Measurements from ENCODE around the gene RCAN2. TPM values are rescaled to one million over a fixed set of nuclear protein-coding genes. Genes with fewer than 3 reads are reported as not detected.

Gene RCAN2
- total RNA-seq (ENCODE audit: low replicate concordance), result 5.8 and 6.7 TPM in 2 replicates

GRCh38 chr6:46491201-46491627, at the start of gene RCAN2:
Gene RCAN2, minus strand, starts transcription at chr6:46491449.
- no peaks in the 10 kb centered on the region for H3K9me3 Mint-ChIP-seq

GRCh38 chr6:46539866-46540265, 48.6 kb upstream of the RCAN2 start:
- H3K4me1 Mint-ChIP-seq, result no peaks in the 10 kb centered on the region
- H3K9me3 Mint-ChIP-seq, result peaks cover 11% of the 10 kb centered on the region
- no peaks in the 10 kb centered on the region for H3K36me3 ChIP-seq
- H3K9me3 ChIP-seq (ENCODE audit: low read depth), result no peaks in the 10 kb centered on the region
- H3K79me2 ChIP-seq (ENCODE audit: low read depth), result no peaks in the 10 kb centered on the region
- no peak overlapping the region for H3K9ac ChIP-seq
- no peak overlapping the region for H3K4me3 ChIP-seq
- H3K27me3 Mint-ChIP-seq (ENCODE audit: insufficient read depth, low read depth), result no peaks in the 10 kb centered on the region
- no peaks in the 10 kb centered on the region for H4K20me1 ChIP-seq (ENCODE audit: low read depth)
- TF ChIP-seq EZH2 (IDR thresholded peaks at IDR 0.05), result no peak
- no peak overlapping the region for H3K27ac Mint-ChIP-seq
- H3K27ac ChIP-seq, result no peak overlapping the region
- no peak overlapping the region for H3K4me2 ChIP-seq
- no peaks in the 10 kb centered on the region for H3K36me3 Mint-ChIP-seq
- H3K27me3 ChIP-seq, result no peaks in the 10 kb centered on the region
- no peak overlapping the region for H2AFZ ChIP-seq (replicated peaks)
- no peaks in the 10 kb centered on the region for H3F3A ChIP-seq (ENCODE audit: low read depth)
- H3K4me1 ChIP-seq, result no peaks in the 10 kb centered on the region
- no peak for DNase-seq (ENCODE audit: low spot score)
- H3K4me3 Mint-ChIP-seq, result no peak overlapping the region

More at GRCh38 chr6:46491201-46491627, at the start of gene RCAN2:
- peak within 1 kb of the TSS; percentile 87 for H3K4me2 ChIP-seq
- H3K79me2 ChIP-seq (ENCODE audit: low read depth), result no peaks in the 10 kb centered on the region
- no peak for TF ChIP-seq EZH2phosphoT487 (IDR thresholded peaks at IDR 0.05)
- TF ChIP-seq EZH2 (IDR thresholded peaks at IDR 0.05), result no peak
- TF ChIP-seq, protein P1, sequence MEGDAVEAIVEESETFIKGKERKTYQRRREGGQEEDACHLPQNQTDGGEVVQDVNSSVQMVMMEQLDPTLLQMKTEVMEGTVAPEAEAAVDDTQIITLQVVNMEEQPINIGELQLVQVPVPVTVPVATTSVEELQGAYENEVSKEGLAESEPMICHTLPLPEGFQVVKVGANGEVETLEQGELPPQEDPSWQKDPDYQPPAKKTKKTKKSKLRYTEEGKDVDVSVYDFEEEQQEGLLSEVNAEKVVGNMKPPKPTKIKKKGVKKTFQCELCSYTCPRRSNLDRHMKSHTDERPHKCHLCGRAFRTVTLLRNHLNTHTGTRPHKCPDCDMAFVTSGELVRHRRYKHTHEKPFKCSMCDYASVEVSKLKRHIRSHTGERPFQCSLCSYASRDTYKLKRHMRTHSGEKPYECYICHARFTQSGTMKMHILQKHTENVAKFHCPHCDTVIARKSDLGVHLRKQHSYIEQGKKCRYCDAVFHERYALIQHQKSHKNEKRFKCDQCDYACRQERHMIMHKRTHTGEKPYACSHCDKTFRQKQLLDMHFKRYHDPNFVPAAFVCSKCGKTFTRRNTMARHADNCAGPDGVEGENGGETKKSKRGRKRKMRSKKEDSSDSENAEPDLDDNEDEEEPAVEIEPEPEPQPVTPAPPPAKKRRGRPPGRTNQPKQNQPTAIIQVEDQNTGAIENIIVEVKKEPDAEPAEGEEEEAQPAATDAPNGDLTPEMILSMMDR (IDR thresholded peaks at IDR 0.05), result no peak
- H3K27ac ChIP-seq, result no peak within 1 kb of the TSS
- H3K4me1 ChIP-seq, result peaks cover 3% of the 10 kb centered on the region
- H3K9me3 ChIP-seq (ENCODE audit: low read depth), result no peaks in the 10 kb centered on the region
- H3K27ac Mint-ChIP-seq, result no peak within 1 kb of the TSS
- no peaks in the 10 kb centered on the region for H3K36me3 Mint-ChIP-seq
- no peaks in the 10 kb centered on the region for H3K36me3 ChIP-seq
- H3K27me3 ChIP-seq, result peaks cover 52% of the 10 kb centered on the region
- peak within 1 kb of the TSS; percentile 97 for H2AFZ ChIP-seq (replicated peaks)
- H3K4me1 Mint-ChIP-seq, result peaks cover 14% of the 10 kb centered on the region
- H3K9ac ChIP-seq, result no peak within 1 kb of the TSS
- H4K20me1 ChIP-seq (ENCODE audit: low read depth), result peaks cover 7% of the 10 kb centered on the region
- peak within 1 kb of the TSS; percentile 71 for H3K4me3 ChIP-seq
- H3K4me3 Mint-ChIP-seq, result peak within 1 kb of the TSS; percentile 87
- DNase-seq (ENCODE audit: low spot score), result peak; percentile 91
- peaks cover 9% of the 10 kb centered on the region for H3K27me3 Mint-ChIP-seq (ENCODE audit: insufficient read depth, low read depth)
- peaks cover 4% of the 10 kb centered on the region for H3F3A ChIP-seq (ENCODE audit: low read depth)

- H4K20me1 ChIP-seq (ENCODE audit: low read depth), result no peaks in the 10 kb centered on the region
- H3K4me3 ChIP-seq, result no peak overlapping the region
- Mint-ChIP-seq H3K9me3 (peaks cover 5% of the 10 kb centered on the region), H3K27me3 (ENCODE audit: insufficient read depth, low read depth) (no peaks in the 10 kb centered on the region), H3K36me3 (no peaks in the 10 kb centered on the region), H3K27ac (no peak overlapping the region), H3K4me1 (no peaks in the 10 kb centered on the region), H3K4me3 (no peak overlapping the region)
- H2AFZ ChIP-seq (replicated peaks), result no peak overlapping the region
- TF ChIP-seq EZH2 (IDR thresholded peaks at IDR 0.05) (no peak), EZH2phosphoT487 (IDR thresholded peaks at IDR 0.05) (no peak)
- TF ChIP-seq, protein P1 (IDR thresholded peaks at IDR 0.05), result no peak
- no peaks in the 10 kb centered on the region for H3K79me2 ChIP-seq (ENCODE audit: low read depth)
- H3K27me3 ChIP-seq, result no peaks in the 10 kb centered on the region
- no peaks in the 10 kb centered on the region for H3K4me1 ChIP-seq
- no peaks in the 10 kb centered on the region for H3K36me3 ChIP-seq
- no peak for DNase-seq (ENCODE audit: low spot score)
- no peaks in the 10 kb centered on the region for H3K9me3 ChIP-seq (ENCODE audit: low read depth)
- H3K9ac ChIP-seq, result no peak overlapping the region
- no peaks in the 10 kb centered on the region for H3F3A ChIP-seq (ENCODE audit: low read depth)
- no peak overlapping the region for H3K4me2 ChIP-seq
- no peak overlapping the region for H3K27ac ChIP-seq
These were observed 47.7 kb upstream of the RCAN2 start for GRCh38 chr6:46538800-46539480.

GRCh38 chr6:46530896-46531295, 39.6 kb upstream of the RCAN2 start:
- no peaks in the 10 kb centered on the region for H3K9me3 ChIP-seq (ENCODE audit: low read depth)
- no peaks in the 10 kb centered on the region for H3F3A ChIP-seq (ENCODE audit: low read depth)
- H3K4me1 ChIP-seq, result no peaks in the 10 kb centered on the region
- H3K4me3 Mint-ChIP-seq, result no peak overlapping the region
- no peak overlapping the region for H3K9ac ChIP-seq
- H3K27ac ChIP-seq, result no peak overlapping the region
- no peak for DNase-seq (ENCODE audit: low spot score)
- no peaks in the 10 kb centered on the region for H3K36me3 ChIP-seq
- H3K4me1 Mint-ChIP-seq, result no peaks in the 10 kb centered on the region
- H3K36me3 Mint-ChIP-seq, result no peaks in the 10 kb centered on the region
- no peaks in the 10 kb centered on the region for H3K9me3 Mint-ChIP-seq
- H3K4me3 ChIP-seq, result no peak overlapping the region
- TF ChIP-seq, protein P1 (IDR thresholded peaks at IDR 0.05), result no peak
- TF ChIP-seq EZH2phosphoT487 (IDR thresholded peaks at IDR 0.05) (no peak), EZH2 (IDR thresholded peaks at IDR 0.05) (no peak)
- no peaks in the 10 kb centered on the region for H3K27me3 ChIP-seq
- H3K27ac Mint-ChIP-seq, result no peak overlapping the region
- peak overlapping the region; percentile 70 for H2AFZ ChIP-seq (replicated peaks)
- peaks cover 5% of the 10 kb centered on the region for H3K27me3 Mint-ChIP-seq (ENCODE audit: insufficient read depth, low read depth)
- no peaks in the 10 kb centered on the region for H4K20me1 ChIP-seq (ENCODE audit: low read depth)
- H3K79me2 ChIP-seq (ENCODE audit: low read depth), result no peaks in the 10 kb centered on the region
- H3K4me2 ChIP-seq, result no peak overlapping the region
